K562 (cell line): Measurements from ENCODE around the gene MCC. TPM values are rescaled to one million over a fixed set of nuclear protein-coding genes. Genes with fewer than 3 reads are reported as not detected.

ENCODE experiments used
- DDX20 ChIP-seq: fragments of 450-650 bp; IDR thresholded peaks from 2 replicates; pipeline ENCODE4 v1.6.1; 2016; ENCODE audit warnings: missing genetic modification characterization, low read depth, mild to moderate bottlenecking, missing compliant biosample characterization, moderate library complexity
- HLTF ChIP-seq: fragments of 450-650 bp; IDR thresholded peaks from 2 replicates; pipeline ENCODE4 v1.6.1; 2016
- KLF10 ChIP-seq: fragments of 250-450 bp; sonication (Bioruptor Pico); IDR thresholded peaks from 2 replicates; pipeline ENCODE4 v1.6.1; 2021; ENCODE audit warnings: matching md5 sums
- MBD1 ChIP-seq: fragments of 250-450 bp; sonication (Bioruptor Pico); IDR thresholded peaks from 2 replicates; pipeline ENCODE4 v1.8.0; 2022; ENCODE audit warnings: inconsistent platforms
- ZBTB2 ChIP-seq: fragments of 450-650 bp; IDR thresholded peaks from 2 replicates; pipeline ENCODE4 v1.6.1; 2016; ENCODE audit warnings: antibody characterized with exemption
- polyA plus RNA-seq, 8 experiments: library from polyadenylated mRNA; depleted of rRNA in 4 of 8; stranded (reverse) in 5 of 8; unstranded in 3 of 8; fragments of >200 nt; fragmentation: Nextera tagmentation in 2 of 8; fragmentation: Illumina TruSeq in 1 of 8; extraction: Ambion mirVana in 2 of 8; extraction: Trizol in 1 of 8; gene quantifications; 2 replicates each; pipeline versions ENCODE4 v1.2.1 to v1.2.3, GENCODE V29; 2011 to 2014; ENCODE audit warnings: inconsistent platforms in 1 of 8, missing spikeins in 1 of 8
- total RNA-seq, 7 experiments: library from RNA; depleted of rRNA in 6 of 7; stranded (reverse); fragments of >200 nt in 6 of 7; fragmentation: Illumina TruSeq in 2 of 7; extraction: Trizol in 2 of 7; gene quantifications; 2 replicates each; pipeline versions ENCODE4 v1.2.1 to v1.2.3, GENCODE V29; 2011 to 2021; ENCODE audit warnings: low replicate concordance in 1 of 7
- TF ChIP-seq, protein P1 (sequence below): fragments of 450-650 bp; IDR thresholded peaks from 2 replicates; pipeline ENCODE4 v1.6.1; 2016; ENCODE audit warnings: mild to moderate bottlenecking, moderate library complexity

MCC gene
- total and polyA plus RNA-seq, 9 of the 15 experiments (the other 6 are each of a cell fraction or from before 2014, with no cell fraction given), result 0.04 to 0.24 (median 0.06) TPM; not detected in 1

DNA sequence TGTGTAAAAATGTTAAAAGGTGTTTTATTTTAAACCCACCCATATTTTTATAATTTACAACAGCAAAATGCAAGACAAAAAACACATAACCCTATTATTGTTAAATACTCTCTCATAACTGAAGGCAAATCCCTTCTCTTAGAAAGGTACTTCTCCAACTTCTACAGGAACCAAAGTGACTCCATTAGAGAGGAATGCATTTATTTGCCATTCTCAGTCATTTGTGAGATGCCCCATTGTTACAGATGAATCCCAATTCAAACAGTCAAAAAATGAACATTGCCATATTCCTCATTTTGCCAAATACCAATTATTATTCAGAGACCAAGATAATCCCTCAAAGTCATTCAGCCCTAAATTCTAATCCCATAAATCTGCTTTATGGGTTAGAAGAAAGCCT is 229.2 kb downstream of the MCC start (continued):
- TF ChIP-seq MBD1 (CRISPR knock-in tag) (no peak), KLF10 (CRISPR knock-in tag) (no peak), HLTF (no peak), ZBTB2 (no peak), DDX20 (no peak)
- TF ChIP-seq, protein P1, sequence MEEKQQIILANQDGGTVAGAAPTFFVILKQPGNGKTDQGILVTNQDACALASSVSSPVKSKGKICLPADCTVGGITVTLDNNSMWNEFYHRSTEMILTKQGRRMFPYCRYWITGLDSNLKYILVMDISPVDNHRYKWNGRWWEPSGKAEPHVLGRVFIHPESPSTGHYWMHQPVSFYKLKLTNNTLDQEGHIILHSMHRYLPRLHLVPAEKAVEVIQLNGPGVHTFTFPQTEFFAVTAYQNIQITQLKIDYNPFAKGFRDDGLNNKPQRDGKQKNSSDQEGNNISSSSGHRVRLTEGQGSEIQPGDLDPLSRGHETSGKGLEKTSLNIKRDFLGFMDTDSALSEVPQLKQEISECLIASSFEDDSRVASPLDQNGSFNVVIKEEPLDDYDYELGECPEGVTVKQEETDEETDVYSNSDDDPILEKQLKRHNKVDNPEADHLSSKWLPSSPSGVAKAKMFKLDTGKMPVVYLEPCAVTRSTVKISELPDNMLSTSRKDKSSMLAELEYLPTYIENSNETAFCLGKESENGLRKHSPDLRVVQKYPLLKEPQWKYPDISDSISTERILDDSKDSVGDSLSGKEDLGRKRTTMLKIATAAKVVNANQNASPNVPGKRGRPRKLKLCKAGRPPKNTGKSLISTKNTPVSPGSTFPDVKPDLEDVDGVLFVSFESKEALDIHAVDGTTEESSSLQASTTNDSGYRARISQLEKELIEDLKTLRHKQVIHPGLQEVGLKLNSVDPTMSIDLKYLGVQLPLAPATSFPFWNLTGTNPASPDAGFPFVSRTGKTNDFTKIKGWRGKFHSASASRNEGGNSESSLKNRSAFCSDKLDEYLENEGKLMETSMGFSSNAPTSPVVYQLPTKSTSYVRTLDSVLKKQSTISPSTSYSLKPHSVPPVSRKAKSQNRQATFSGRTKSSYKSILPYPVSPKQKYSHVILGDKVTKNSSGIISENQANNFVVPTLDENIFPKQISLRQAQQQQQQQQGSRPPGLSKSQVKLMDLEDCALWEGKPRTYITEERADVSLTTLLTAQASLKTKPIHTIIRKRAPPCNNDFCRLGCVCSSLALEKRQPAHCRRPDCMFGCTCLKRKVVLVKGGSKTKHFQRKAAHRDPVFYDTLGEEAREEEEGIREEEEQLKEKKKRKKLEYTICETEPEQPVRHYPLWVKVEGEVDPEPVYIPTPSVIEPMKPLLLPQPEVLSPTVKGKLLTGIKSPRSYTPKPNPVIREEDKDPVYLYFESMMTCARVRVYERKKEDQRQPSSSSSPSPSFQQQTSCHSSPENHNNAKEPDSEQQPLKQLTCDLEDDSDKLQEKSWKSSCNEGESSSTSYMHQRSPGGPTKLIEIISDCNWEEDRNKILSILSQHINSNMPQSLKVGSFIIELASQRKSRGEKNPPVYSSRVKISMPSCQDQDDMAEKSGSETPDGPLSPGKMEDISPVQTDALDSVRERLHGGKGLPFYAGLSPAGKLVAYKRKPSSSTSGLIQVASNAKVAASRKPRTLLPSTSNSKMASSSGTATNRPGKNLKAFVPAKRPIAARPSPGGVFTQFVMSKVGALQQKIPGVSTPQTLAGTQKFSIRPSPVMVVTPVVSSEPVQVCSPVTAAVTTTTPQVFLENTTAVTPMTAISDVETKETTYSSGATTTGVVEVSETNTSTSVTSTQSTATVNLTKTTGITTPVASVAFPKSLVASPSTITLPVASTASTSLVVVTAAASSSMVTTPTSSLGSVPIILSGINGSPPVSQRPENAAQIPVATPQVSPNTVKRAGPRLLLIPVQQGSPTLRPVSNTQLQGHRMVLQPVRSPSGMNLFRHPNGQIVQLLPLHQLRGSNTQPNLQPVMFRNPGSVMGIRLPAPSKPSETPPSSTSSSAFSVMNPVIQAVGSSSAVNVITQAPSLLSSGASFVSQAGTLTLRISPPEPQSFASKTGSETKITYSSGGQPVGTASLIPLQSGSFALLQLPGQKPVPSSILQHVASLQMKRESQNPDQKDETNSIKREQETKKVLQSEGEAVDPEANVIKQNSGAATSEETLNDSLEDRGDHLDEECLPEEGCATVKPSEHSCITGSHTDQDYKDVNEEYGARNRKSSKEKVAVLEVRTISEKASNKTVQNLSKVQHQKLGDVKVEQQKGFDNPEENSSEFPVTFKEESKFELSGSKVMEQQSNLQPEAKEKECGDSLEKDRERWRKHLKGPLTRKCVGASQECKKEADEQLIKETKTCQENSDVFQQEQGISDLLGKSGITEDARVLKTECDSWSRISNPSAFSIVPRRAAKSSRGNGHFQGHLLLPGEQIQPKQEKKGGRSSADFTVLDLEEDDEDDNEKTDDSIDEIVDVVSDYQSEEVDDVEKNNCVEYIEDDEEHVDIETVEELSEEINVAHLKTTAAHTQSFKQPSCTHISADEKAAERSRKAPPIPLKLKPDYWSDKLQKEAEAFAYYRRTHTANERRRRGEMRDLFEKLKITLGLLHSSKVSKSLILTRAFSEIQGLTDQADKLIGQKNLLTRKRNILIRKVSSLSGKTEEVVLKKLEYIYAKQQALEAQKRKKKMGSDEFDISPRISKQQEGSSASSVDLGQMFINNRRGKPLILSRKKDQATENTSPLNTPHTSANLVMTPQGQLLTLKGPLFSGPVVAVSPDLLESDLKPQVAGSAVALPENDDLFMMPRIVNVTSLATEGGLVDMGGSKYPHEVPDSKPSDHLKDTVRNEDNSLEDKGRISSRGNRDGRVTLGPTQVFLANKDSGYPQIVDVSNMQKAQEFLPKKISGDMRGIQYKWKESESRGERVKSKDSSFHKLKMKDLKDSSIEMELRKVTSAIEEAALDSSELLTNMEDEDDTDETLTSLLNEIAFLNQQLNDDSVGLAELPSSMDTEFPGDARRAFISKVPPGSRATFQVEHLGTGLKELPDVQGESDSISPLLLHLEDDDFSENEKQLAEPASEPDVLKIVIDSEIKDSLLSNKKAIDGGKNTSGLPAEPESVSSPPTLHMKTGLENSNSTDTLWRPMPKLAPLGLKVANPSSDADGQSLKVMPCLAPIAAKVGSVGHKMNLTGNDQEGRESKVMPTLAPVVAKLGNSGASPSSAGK, result no peak
